ENCODE data around the gene MYADM.
"Not testable (repeated sequence)": the region's sequence is repeated elsewhere in the genome, so short reads cannot be mapped to it uniquely, and the experiment has no call there.

MYADM gene

DNA sequence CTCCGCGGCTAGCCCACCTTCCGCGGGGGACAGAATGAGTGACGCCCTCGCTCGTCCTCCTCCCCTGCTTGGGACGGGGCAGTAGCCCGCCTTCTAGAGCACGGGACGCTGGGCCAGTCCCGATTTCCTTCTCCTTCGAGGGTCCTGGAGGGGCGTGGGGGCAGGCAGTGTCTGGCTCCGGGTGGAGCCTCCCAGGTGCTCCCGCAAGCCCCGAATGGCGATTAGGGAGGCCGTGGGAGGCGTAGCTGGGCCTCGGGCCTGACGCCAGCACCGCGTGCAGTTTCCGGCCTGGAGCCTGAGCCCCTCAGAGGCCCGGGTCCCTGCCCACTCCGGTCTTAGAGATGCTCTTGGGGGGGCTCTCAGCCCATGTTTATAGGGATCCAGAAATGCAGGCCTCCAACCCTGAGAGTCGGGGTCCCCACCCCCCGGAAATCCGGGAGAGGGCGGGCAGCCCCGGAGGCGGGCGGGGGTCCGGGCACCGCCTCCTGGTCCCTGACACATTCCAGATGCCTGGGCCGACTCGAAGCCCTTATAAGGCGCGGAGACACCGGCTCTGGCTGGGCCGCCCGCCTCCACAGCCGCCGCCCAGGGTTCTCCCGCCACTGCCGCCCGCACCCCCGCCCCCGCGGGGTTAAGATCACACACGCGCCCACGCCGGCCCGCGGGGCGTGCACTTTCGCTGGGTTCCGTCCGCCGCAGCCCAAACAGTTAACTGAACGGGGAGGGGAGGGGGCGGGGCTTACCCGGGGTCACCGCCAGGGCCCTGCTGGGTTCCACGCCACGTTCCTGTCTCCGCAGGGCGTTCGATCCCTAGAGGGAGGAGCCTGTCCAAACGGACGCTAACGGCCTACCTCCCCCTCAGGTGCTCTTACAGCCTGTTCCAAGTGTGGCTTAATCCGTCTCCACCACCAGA is 1.5 kb downstream of the MYADM start:
- DNase-seq = peak; percentile 79 to 87

DNA sequence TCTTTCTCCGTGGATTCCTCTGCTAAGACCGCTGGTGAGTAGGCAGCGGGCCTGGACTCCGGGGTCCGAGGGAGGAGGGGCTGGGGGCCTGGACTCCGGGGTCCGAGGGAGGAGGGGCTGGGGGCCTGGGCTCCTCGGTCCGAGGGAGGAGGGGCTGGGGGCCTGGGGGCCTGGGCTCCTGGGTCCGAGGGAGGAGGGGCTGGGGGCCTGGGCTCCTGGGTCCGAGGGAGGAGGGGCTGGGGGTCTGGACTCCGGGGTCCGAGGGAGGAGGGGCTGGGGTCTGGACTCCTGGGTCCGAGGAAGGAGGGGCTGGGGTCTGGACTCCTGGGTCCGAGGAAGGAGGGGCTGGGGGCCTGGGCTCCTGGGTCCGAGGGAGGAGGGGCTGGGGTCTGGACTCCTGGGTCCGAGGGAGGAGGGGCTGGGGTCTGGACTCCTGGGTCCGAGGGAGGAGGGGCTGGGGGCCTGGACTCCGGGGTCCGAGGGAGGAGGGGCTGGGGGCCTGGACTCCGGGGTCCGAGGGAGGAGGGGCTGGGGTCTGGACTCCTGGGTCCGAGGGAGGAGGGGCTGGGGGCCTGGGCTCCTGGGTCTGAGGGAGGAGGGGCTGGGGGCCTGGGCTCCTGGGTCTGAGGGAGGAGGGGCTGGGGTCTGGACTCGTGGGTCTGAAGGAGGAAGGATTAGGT is 2.3 kb downstream of the MYADM start:
- DNase-seq = not testable (repeated sequence)

DNA sequence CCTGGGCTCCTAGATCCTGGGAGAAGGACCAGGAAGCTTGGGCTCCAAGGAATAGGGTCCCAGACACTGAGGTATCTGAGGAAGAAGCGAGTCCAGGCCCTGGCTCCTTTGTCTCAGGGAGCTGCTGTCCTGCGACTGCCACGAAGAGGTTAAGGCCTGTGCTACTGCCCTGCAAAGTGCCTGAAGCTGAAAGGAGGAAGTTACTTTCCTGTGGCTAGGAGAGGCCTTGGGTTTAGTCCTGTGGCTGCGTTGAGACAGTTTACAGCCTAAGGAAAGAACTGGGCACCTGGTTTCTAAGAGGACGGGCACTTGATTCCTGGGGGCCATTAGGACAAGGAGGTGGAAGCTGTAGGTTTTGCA is 2.8 kb downstream of the MYADM start:
- peak; percentile 88 to 91 for DNase-seq

DNA sequence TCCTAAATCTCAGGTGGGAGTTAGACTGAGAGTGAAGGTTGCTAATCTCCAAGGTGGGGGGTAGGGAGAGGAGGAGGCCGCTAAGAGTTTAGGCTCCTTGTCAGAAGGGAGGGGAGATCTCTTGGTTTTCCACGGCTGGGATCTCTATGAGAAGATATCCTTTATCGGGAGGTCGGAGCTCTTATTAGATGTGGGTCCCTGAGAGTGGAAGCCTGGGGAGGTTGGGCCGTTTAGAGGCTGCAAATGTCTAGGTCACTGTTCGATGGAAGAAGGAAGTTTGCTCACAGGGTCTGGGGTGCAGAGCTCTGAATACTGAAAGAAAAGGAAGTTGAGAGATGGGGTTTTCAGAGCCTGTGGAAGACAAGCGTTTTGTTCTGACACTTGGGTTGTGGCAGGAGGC is 3.8 kb downstream of the MYADM start:
- peak; percentile 81 to 87 for DNase-seq

DNA sequence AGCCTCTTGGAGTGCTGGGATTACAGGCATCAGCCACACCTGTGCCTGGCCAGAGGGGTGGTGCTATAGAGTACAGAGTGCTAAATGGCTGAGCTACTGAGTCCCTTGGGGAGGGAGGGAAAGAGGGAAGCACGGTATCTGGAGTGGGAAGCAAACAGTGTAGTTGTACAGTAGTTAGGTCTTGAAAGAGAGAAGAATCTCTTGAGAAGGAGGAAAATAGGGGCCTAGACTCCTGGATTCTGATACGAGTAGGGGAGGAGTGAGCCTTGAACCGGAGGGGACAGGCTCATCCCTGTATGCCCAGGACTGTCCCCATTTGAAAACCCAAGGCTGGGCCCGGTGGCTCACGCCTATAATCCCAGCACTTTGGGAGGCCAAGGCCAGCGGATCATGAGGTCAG is 5.1 kb downstream of the MYADM start:
- DNase-seq = no peak

DNA sequence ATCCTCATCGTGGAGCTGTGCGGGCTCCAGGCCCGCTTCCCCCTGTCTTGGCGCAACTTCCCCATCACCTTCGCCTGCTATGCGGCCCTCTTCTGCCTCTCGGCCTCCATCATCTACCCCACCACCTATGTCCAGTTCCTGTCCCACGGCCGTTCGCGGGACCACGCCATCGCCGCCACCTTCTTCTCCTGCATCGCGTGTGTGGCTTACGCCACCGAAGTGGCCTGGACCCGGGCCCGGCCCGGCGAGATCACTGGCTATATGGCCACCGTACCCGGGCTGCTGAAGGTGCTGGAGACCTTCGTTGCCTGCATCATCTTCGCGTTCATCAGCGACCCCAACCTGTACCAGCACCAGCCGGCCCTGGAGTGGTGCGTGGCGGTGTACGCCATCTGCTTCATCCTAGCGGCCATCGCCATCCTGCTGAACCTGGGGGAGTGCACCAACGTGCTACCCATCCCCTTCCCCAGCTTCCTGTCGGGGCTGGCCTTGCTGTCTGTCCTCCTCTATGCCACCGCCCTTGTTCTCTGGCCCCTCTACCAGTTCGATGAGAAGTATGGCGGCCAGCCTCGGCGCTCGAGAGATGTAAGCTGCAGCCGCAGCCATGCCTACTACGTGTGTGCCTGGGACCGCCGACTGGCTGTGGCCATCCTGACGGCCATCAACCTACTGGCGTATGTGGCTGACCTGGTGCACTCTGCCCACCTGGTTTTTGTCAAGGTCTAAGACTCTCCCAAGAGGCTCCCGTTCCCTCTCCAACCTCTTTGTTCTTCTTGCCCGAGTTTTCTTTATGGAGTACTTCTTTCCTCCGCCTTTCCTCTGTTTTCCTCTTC is 6.3 kb downstream of the MYADM start:
- DNase-seq = no peak

DNA sequence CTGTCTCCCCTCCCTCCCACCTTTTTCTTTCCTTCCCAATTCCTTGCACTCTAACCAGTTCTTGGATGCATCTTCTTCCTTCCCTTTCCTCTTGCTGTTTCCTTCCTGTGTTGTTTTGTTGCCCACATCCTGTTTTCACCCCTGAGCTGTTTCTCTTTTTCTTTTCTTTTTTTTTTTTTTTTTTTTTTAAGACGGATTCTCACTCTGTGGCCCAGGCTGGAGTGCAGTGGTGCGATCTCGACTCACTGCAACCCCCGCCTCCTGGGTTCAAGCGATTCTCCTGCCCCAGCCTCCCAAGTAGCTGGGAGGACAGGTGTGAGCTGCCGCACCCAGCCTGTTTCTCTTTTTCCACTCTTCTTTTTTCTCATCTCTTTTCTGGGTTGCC is 6.9 kb downstream of the MYADM start:
- DNase-seq = no peak

DNA sequence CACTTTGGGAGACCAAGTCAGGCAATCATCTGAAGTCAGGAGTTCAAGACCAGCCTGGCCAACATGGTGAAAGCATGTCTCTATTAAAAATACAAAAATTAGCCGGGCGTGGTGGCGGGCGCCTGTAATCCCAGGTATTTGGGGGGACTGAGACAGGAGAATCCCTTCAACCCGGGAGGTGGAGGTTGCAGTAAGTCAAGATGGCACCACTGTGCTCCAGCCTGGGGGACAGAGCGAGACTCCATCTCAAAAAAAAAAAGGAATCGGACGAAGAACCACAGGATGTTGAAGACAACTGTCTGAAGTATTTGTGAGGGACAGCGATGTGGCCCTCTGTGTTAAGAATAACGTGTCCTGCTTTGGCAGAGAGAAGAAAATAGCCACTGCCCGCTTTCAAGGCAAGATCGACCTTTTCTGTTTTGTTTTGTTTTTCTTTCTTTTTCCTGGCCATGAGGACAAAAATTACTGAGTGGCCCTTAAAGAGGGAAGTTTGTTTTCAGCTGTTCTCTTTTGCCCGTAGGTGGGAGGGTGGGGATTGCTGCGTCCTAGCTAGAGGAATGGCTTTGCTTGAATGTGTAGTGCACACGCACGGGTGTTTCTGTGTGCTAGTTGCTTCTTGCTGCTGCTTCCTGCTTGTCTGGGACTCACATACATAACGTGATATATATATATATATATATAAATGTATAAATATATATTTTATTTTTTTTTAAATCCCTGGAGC is 8.1 kb downstream of the MYADM start:
- no peak for DNase-seq

DNA sequence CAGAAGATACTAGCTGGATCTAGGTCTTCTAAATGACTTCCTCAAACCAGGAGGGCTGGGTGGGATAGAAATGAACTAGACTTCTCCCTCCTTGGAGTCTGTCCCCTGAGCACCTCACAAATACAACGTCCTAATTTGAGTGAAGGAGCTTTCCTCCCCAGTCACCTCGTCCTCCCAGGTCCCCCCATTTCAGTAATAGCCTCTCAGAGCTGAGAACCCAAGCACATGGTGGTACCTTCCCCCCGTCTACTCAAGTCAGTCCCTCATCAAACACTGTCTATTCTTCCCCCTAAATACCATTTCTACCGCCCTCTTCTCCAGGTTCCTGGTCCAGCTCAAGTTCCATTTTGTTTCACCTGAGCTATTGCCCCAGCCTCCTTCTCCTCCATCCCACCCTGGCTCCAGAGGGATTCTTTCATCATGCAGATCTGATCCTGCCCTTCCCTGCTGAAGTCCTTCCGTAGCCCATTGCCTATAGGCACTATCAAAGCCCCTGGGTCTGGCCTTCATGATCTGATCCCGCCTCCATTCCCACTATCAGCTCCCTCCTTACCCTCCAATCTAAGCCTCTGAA is 9.1 kb downstream of the MYADM start:
- no peak for DNase-seq

DNA sequence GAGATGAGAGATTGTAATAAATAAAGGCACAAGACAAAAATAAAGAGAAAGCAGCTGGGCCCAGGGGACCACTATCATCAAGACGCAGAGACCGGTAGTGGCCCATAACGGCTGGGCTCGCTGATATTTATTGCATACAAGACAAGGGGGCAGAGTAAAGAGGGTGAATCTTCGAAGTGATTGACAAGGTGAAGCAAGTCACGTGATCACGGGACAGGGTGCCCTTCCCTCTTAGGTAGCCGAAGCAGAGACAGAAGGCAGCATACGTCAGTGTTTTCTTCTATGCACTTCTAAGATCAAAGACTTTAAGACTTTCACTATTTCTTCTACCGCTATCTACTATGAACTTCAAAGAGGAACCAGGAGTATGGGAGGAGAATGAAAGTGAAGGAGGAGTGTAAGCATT is 9.7 kb downstream of the MYADM start:
- no peak for DNase-seq

DNA sequence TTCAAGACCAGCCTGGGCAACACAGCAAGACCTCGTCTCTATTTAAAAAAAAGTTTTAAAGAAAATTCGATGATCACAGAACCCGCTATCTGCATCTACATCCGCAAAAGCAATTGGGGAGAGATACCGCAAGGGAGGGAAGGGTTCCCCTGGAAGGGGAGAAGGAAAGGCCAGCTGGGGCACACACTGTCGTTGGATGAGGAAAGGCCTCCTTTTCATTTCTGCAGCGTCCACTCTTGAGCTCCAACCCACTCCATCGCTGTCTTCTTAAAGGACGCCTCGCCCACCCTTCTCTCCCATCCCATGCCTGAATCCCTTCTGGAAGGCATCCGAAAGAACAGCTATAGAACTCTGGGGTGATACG is 11.1 kb downstream of the MYADM start:
- no peak for DNase-seq

DNA sequence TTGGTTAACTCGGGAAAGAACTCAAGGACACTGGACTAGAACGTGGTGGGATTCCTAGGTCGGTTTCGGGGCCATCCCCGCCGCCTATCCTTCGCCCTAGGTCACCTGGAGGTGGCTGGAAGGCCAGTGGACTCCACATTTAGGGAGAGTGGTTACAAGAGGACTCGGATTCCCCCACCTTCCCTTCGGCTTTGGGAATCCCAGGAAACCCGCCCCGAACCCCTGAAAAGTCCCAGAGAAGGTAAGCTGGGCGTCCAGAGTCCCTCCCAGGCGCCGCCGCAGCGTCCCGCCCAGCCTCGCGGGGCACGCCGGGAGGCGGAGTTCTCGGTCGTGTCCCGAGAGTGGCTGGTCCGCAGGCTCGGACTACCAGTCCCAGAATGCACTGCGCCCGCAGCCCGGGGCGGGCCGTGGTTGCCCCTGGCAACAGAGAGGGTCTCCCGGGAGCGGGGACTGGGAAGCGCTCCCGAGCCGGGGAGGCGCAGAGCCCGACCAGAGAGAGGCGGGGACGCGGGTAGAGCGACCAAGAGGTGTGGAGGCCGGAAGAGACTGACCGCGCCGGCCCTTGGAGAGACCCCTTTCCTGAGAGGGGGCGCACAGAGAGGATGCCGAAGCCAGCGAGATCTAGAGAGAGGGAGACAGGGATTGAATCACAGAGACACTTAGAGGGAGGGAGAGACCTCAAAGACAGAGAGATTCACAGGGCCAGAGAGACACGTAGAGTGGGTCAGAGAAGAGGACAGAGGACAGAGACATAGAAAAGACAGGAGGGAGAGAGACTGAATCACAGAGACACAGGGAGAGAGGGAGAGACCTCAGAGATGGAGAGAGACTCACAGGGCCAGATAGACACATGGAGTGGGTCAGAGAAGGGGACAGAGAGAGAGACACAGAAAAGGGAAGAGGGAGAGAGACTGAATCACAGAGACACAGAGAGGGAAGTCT is 11.7 kb downstream of the MYADM start:
- peak; percentile 59 to 75 for DNase-seq

DNA sequence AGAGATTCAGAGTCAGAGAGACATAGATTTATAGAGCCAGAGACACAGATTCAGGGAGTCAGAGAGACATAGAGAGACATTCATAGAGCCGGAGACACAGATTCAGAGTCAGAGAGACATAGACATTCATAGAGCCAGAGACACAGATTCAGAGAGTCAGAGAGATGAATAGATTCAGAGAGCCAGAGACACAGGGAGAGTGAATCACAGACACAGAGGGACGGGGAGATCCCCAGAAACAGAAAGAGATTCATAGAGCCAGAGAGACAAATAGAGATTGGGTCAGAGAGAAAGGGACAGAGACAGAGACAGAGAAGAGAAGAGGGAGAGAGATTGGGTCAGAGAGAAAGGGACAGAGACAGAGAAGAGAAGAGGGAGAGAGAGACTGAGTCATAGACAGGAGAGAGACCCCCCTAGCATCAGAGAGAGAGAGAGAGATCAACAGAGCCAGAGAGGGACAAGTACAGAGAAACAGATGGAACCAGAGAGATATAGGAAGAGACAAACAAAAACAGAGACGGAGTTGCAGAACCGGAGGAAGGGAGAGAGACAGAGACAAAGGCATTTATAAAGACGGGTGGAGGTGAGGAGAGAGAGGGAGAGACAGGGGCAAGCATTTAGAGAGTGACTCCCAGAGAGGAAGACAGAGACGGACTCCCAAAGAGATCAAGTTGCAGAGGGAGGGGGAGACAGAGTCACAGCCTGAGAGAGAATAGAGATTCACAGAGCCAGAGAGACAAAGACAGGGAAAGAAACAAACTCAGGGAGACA is 13.2 kb downstream of the MYADM start:
- no peak for DNase-seq

DNA sequence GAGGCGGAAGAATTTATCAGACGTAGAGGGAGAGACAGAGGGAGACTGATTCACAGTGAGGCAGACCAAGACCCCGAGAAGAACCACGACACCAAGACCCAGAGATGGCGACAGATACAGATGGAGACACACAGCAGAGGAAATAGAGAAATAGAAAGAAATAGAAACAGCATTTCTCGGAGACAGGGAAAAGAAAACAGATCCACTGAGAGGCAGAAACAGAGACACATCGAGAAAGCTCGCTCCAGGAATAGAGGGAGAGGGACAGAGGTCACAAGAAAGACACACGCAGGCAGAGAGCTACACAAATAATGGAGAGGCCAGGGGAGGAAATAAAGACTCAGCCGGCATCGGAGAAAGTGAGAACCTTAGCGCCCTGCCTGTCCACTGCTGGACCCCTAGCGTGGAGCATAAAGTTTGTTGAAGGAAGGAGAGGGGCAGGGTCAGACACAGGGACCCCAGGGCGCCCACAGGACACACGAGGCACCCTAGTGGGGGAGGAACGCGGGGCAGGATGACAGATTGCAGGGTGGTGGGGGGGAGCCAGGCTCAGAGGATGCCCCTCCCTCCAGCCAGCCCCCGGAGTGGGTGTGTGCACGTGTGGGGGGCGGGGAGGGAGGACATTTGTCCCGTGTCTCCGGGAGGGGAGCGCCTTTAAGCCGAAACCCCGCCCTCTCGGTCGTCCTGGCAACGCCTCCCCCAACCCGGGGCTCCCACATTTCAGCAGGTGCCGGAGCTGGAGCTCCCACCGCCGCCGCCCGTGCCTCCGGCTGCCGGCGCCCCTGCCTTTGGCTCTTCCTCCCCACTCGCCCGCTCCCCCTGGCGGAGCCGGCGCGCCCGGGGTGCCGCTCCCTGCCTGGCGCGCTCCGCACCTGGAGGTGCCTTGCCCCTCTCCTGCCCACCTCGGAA is 14.1 kb downstream of the MYADM start, which contains the start of gene PRKCG:
Gene PRKCG, plus strand, starts transcription at position 716 of the 909 bp plus-strand sequence. CDS start 298 bp downstream, outside the sequence.
- peak in 1 of 2 experiments; percentile 18 for DNase-seq

DNA sequence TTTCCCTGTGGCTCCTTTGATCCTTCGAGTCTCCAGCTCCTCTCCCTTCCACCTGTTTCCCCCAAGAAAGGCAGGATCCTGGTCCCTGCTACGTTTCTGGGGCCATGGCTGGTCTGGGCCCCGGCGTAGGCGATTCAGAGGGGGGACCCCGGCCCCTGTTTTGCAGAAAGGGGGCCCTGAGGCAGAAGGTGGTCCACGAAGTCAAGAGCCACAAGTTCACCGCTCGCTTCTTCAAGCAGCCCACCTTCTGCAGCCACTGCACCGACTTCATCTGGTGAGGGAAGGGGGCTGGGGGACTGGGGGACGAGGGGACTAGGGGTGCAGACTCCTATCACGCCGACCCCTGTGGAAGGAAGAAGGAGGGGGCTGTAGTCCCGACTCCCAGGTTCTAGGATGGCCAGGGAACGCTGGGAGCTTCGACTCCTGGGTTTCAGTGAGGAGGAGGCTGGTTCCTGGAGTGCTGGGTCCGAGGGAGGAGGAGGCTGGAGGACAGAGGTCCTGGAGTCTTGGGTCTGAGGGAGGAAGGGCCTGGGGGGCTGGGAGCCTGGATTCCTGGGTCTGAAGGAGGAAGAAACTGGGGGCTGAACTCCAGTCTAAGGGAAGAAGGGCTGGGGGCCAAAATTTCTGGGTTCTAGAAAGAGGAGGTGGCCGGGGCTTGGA is 14.8 kb downstream of the MYADM start:
- no peak for DNase-seq

DNA sequence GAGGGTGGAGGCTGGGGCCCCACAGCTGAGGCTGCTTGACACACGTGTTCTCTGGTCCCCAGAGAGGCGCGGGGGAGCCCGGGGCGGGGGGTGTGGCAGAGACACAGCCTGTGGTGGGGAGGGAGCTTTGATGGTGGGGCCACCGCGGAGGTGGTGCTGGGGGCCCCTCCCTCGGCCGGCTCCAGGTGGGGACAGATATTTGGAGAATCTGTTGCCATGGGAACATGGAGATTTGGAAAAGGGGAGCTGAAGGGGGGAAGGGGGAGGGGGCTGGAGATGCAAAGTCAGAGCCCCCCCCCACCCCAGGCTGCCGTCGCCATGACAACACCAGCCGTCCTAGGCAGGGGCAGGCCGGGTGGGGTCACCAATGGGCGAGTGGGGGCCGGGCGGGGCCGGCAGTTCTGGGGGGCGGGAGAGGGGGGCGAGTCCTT is 15.6 kb downstream of the MYADM start:
- no peak for DNase-seq

DNA sequence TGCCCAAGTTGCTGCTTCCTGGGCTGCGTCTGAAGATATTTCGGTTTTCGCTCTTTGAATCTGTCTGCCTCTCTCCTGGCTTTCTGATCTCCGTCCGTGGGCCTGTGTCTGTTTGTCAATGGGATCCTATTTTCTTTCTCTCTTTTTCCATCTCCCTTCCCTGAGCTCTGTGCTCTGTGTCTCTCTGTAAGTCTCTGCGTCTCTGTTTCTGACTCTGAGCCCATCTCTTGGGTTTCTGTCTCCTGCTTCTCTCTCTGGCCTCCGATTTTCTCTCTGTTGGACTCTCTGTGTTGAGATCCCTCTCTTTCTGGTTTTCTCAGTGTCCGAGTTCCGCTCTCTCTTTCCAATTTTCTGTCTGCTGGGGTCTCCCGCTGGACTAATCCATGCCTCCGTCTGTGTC is 16.1 kb downstream of the MYADM start:
- DNase-seq = no peak

DNA sequence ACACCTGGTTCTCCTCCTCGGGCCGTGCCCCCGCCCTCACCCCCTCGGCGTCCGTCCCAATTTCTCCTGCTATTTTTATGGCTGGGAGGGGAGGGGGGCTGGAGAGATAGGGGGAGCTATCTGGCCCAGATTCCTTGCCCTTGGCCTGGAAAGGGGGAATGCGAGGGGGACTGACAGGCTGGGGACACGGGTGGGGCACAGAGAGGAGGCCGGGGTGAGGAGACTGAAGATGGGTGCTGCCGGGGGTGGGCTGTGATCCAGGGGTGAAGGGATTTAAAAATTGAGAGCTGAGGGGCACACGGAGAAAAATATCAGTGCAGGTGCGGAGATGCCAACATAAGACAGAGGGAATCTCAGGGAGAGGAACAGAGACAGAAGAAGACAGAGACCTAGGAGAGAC is 16.6 kb downstream of the MYADM start:
- no peak for DNase-seq

DNA sequence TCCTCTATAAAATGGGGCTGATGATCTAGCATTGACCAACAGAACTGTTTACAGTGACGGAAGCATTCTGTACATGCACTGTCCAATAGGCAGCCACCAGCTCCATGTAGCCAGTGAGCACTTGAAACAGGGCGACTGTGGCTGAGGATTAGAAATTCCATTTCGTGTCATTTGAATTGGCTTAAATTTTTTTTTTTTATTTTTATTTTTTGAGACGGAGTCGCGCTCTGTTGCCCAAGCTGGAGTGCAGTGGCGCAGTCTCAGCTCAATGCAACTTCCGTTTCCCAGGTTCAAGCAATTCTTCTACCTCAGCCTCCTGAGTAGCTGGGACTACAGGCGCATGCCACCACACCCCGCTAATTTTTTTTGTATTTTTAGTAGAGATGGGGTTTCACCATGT is 17.4 kb downstream of the MYADM start:
- no peak for DNase-seq
